Skin epidermis (tissue), 12 donors: ENCODE results near the gene LSM7.

Experiments used
- H3K27ac ChIP-seq, 21 experiments: fragments of 200-600 bp; sonication (generic) in 11 of 21; one replicate each; pipeline ENCODE4 v1.5.0; 2020; ENCODE audit warnings: mild to moderate bottlenecking in 3 of 21, inconsistent platforms in 2 of 21, moderate library complexity in 2 of 21
- H3K4me3 ChIP-seq, 7 experiments: fragments of 200-600 bp; sonication (generic) in 2 of 7; one replicate each; pipeline ENCODE4 v1.5.0; 2020; ENCODE audit warnings: inconsistent platforms in 2 of 7, mild to moderate bottlenecking in 2 of 7, moderate library complexity in 1 of 7

Gene LSM7

GRCh38 chr19:2327773-2328400 lies 499 bp downstream of the LSM7 start:
- peak overlapping the region; percentile 4 to 96 (median 88) for H3K27ac ChIP-seq
- peak overlapping the region; percentile 78 to 99 (median 87) for H3K4me3 ChIP-seq

DNA sequence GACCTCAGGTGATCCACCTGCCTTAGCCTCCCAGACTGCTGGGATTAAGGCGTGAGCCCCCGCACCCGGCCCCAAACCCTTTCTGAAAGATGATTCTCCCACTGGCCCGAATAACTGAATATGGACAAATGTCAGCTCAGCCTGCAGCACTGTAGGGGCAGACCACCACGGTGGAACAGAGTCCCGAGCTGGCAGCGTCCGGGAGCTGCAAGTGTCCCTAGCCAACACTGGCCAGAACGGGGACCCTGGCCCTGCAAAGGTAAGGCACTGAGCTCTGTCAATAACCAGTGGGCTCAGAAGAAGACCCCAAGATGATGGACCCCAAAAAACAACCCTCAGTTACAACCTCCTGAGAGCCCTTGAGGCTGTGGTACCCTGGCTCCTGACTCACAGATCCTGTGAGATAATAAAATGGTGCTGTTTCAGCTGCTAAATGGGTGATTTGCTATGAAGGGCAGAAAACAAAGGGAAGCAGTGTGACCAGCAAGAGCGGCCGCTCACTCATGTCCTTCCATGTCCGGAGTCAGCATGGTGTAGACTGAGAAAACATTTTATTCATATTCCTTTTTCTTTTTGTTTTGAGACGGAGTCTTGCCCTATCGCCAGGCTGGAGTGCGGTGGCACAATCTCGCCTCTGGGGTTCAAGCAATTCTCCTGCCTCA lies 1.6 kb downstream of the LSM7 start:
- peak overlapping the region in 4 of 7 experiments; percentile 78 to 99 (median 92) for H3K4me3 ChIP-seq
- peak overlapping the region in 9 of 21 experiments; percentile 54 to 96 (median 90) for H3K27ac ChIP-seq

DNA sequence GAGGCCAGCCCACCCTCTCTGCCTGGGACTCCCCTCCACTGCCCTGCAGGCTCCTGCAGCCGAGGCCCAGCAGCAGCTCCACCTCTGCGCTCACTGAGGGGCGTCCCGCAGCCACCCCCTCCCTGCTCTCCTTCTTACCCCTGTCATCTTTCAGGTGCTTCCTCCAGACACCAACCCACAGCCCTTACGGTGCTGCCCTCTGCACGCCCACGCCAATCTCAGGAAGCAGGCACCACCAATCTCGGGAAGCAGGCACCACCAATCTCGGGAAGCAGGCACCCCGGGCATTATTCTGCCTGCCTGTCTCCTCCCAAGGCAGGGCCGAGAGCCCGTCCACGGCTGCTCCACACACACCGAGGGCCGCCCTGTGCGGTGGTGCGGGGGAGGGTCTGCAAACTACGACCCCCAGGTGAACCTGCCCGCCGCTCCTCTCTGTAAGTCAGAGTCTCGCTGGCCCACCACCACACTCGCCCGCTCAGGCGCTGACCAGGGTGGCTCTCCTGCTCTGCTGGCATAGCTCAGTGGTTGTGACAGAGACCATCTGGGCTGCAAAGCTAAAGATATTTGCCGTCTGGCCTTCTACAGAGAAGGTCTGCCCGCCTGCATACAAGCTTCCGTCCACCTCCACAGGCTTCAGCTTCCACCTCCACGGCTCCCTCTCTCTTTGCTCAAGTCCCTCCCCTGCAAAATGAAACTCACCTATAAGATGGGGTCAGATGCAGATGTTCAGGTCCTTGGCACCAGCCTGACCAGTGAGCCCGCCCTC lies 2.9 kb downstream of the LSM7 start:
- H3K4me3 ChIP-seq = no peak overlapping the region

DNA sequence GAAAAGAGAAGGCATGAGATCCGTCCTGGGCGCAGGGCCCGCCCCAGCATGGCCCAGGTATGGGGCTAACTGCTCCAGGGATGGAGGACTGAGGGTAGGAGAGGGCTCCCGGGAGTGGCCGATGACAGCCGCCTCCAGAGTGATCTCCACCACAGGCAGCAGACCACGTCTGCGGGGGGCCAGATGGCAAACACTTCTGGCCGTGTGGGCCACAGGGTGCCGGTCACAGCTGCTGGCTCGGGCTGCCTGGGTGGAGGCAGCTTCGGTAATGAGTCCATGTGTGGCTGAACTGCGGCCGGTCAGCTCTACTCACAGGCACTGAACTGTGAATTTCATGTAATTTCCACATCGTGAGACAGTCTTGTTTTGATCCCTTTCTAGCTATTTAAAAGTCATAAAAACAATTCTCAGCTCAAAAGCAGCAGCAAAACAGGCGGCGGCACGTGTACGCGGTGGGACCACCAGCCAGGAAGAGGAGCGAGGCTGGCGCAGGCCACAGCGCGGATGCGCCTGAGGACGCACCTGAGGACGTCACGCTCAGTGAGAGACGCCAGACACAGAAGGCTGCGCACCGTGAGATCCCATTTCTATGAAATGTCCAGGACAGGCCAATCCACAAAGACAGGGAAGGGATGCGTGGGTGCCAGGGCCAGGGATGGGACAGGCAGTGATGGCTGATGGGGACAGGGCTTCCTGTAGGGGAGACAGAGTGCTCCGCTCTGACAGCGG lies 4.0 kb downstream of the LSM7 start:
- Histone ChIP-seq H3K4me3 (no peak overlapping the region), H3K27ac (peak overlapping the region in 1 of 21 experiments; percentile 54)

More for the DNA sequence above, 2.9 kb downstream of the LSM7 start:
- H3K27ac ChIP-seq = peak overlapping the region in 1 of 21 experiments; percentile 54

DNA sequence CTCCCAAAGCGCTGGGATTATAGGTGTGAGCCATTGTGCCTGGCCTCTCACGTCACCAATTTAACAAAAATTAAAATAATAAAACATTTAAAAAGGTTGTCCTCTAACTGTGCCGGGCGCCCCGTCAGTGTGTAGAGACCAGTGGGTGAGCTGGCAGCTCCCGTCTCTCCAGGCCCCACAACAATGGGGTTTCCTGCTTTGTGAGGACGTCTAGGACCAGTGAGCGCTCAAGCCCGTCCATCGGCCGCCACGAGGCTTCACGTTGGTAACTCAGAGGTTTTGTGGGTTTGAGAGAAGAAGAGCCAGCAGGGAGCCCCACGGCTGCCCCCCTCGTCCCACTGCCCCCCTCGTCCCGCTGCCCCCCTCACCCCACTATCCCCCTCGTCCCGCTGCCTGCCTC lies 4.7 kb downstream of the LSM7 start:
- H3K4me3 ChIP-seq = no peak overlapping the region
- no peak overlapping the region for H3K27ac ChIP-seq

GRCh38 chr19:2321565-2322283 lies 6.7 kb downstream of the LSM7 start:
- Histone ChIP-seq H3K4me3 (no peak overlapping the region), H3K27ac (no peak overlapping the region)

DNA sequence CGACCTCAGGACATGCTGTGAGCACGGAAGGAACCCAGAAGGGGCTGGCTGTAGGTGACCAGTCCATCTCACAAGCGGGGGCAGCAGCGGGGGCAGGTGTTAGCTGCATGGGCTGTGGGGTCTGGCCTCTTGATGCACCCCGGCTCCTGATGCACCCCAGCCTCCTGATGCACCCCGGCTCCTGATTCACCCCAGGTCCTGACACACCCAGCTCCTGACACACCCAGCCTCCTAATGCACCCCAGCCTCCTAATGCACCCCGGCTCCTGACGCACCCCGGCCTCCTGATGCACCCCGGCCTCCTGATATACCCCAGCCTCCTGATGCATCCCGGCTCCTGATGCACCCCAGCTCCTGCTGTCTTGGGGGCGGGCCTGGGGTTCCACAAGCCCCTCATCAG lies 7.4 kb downstream of the LSM7 start:
- H3K4me3 ChIP-seq = no peak overlapping the region

GRCh38 chr19:2320049-2320448 lies 8.3 kb downstream of the LSM7 start:
- no peak overlapping the region for H3K27ac ChIP-seq
- H3K4me3 ChIP-seq = no peak overlapping the region

More for the DNA sequence above, 7.4 kb downstream of the LSM7 start:
- no peak overlapping the region for H3K27ac ChIP-seq

DNA sequence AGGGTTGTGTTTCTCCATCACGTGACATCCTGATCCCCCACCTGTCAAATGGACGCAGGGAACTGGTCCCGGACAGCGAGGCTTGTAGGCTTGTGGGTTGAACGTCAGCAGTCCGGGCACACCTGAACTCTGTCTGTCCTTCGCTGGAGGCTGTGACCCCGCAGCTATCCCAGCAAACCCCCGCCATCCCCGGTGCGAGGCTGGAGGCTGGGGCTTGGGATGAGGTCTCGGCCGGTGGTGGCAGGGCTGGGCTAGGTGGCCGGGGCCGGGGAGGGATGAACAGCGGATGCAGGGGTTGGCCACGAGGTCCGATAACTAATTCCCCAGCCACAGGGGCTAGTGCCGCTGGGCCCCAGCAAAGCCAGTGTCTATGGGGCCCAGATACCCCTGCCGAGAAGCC lies 8.8 kb downstream of the LSM7 start:
- no peak overlapping the region for H3K4me3 ChIP-seq
- no peak overlapping the region for H3K27ac ChIP-seq

GRCh38 chr19:2318923-2319322 lies 9.5 kb downstream of the LSM7 start:
- Histone ChIP-seq H3K4me3 (no peak overlapping the region), H3K27ac (no peak overlapping the region)

DNA sequence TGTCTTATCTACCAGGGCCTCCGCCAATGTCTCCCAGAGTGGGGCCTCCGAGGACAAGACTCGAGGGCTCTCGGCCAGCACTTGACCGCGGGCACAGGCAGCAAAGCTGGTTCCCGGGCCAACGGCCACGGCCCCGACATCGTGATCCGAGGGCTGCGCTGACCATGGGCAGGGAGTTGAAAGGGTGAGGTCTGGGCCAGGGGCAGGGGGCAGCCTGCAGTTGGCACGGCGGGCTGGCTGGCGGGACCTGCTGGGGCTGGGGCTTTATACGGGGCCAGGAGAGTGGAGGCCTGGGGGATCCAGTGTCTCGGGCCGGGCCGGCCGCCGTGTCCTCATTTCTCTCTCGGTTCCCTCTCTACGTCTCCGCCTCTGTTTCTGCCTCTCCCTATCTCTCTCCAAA lies 10.6 kb downstream of the LSM7 start:
- no peak overlapping the region for H3K4me3 ChIP-seq
- no peak overlapping the region for H3K27ac ChIP-seq

- Histone ChIP-seq H3K27ac (no peak overlapping the region), H3K4me3 (no peak overlapping the region)
These were observed 11.1 kb downstream of the LSM7 start for GRCh38 chr19:2317300-2317699.

DNA sequence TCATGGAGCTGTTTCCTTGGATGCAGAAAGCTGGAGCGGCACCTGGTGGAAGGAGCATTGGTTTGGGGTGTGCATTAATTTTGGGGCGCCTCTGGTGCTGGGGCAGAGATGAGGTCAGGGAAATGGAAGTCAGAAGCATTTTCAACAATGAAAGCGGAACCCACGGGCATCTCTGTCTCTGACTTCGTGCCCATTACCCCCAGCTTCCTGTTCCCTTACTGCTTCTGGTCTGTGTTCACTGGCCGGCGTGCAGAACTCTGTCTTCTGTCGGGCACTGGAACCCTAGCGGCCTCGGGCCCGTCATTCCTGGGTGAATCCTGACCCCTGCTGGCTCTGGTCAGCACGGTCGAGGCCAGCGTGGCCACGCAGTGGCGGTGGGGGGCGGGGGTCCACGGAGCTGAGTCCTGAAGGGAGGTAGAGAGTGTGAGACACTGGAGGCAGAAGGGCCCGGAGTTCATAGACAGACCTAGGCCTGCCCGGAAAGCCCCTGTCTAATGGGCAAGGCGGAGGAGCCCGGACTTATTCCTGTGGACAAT lies 12.5 kb downstream of the LSM7 start:
- H3K4me3 ChIP-seq = no peak overlapping the region

GRCh38 chr19:2315121-2315817 lies 13.1 kb downstream of the LSM7 start:
- Histone ChIP-seq H3K27ac (peak overlapping the region in 1 of 21 experiments; percentile 39), H3K4me3 (no peak overlapping the region)

More for the DNA sequence above, 12.5 kb downstream of the LSM7 start:
- H3K27ac ChIP-seq = peak overlapping the region in 1 of 21 experiments; percentile 39

DNA sequence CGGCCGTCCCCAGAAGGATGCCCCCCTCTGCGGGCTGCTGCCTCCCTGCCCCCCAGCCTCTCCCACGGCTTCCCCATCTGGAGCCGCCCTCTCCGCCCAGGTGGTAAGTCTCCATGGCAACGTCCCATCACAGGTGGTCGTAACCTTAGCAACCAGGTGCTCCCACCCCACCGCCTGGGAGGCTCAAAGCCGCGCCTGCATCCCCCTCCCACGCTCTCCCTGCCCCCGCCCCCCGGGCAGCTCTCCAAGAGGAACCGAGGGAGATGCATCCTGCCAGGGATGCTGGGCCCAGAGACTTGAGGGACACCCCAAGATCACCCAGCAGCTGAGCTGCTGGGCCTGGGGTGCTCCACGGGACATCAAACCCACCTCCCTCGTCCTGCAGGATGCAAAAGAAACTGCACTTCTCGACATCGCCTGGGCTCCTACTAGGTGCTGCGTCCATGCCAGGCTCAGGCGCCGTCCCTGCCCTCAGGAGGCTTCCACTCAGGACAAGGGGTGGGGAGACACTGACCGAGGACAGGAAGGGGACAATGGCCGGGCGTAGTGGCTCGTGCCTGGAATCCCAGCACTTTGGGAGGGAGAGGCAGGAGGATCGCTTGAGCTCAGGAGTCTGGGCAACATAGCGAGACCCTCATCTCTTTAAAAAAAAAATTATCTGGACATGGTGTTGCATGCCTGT lies 15.4 kb downstream of the LSM7 start:
- H3K27ac ChIP-seq = no peak overlapping the region
- no peak overlapping the region for H3K4me3 ChIP-seq

- H3K27ac ChIP-seq = no peak overlapping the region
- H3K4me3 ChIP-seq = no peak overlapping the region
These were observed 17.3 kb downstream of the LSM7 start for GRCh38 chr19:2311093-2311492.

DNA sequence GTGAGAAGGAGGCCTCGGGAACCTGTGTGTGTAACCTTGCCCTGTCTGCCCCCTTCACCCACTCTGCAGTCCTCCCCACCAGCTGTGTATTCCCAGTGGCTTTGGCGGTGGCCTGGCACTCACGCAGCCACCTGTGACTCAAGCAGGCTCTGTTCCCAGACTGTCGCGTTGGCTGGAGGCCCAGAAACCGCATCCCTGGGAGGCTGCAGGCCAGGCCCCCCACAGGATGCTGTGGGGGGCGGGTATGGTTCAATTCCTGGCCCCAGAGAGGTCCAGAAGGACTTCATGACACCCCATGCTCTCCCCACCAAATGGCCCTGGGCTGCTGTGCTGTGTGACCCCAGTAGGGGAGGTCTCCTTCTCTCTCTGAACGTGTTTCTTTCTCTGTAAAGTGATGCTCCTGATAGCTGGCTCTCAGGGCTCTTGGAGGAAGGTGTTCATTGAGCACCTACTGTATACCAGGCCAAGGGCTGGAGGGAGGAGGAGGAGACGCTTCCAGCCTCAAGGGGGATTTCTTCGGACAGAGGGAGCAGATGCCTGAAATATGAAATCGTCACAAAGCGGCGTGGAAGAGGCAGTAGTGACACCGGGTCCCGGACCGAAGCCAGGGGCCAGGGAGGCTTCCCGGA lies 18.5 kb downstream of the LSM7 start:
- Histone ChIP-seq H3K4me3 (no peak overlapping the region), H3K27ac (no peak overlapping the region)
